H9 (cell line): ENCODE measurements around the gene ZSWIM3. TPM values are rescaled to one million over a fixed set of nuclear protein-coding genes. Genes with fewer than 3 reads are reported as not detected.

Experiments
- DNase-seq: peaks from one replicate; pipeline ENCODE4 v3.0.0-alpha.2; 2017
- H2AFZ ChIP-seq: one replicate; pipeline ENCODE4 v1.6.1; 2013; ENCODE audit warnings: mild to moderate bottlenecking, low read length, control low read depth, moderate library complexity
- H2AK5ac ChIP-seq: 2 replicates; pipeline ENCODE4 v1.6.1; 2013; ENCODE audit warnings: low read length, control low read depth, mixed read lengths; ENCODE audit not compliant: insufficient read length
- H2BK120ac ChIP-seq: one replicate; pipeline ENCODE4 v1.6.1; 2013; ENCODE audit warnings: low read depth, mild to moderate bottlenecking, low read length, control low read depth, inconsistent platforms; ENCODE audit not compliant: poor library complexity, severe bottlenecking
- H2BK12ac ChIP-seq: 2 replicates; pipeline ENCODE4 v1.6.1; 2013; ENCODE audit warnings: low read length, control low read depth, mixed read lengths, low read depth; ENCODE audit not compliant: insufficient read length
- H2BK15ac ChIP-seq: 2 replicates; pipeline ENCODE4 v1.6.1; 2013; ENCODE audit warnings: low read depth, low read length, control low read depth
- H2BK20ac ChIP-seq: one replicate; pipeline ENCODE4 v1.6.1; 2013; ENCODE audit warnings: low read depth, mild to moderate bottlenecking, low read length, control low read depth, inconsistent platforms; ENCODE audit not compliant: poor library complexity, severe bottlenecking
- H2BK5ac ChIP-seq: 2 replicates; pipeline ENCODE4 v1.6.1; 2013; ENCODE audit warnings: low read length, control low read depth, mixed read lengths; ENCODE audit not compliant: insufficient read length
- H3K14ac ChIP-seq: 2 replicates; pipeline ENCODE4 v1.6.1; 2013; ENCODE audit warnings: low read length, control low read depth; ENCODE audit not compliant: insufficient read depth
- H3K18ac ChIP-seq: 2 replicates; pipeline ENCODE4 v1.6.1; 2013; ENCODE audit warnings: low read depth, mild to moderate bottlenecking, mixed read lengths, low read length, control low read depth; ENCODE audit not compliant: insufficient read length
- H3K23ac ChIP-seq: 2 replicates; pipeline ENCODE4 v1.6.1; 2013; ENCODE audit warnings: low read length, control low read depth, mixed read lengths, low read depth; ENCODE audit not compliant: insufficient read length
- H3K23me2 ChIP-seq: 2 replicates; pipeline ENCODE4 v1.6.1; 2013; ENCODE audit warnings: low read depth, mild to moderate bottlenecking, mixed read lengths, low read length, control low read depth; ENCODE audit not compliant: insufficient read length, poor library complexity, severe bottlenecking
- H3K27ac ChIP-seq: 2 replicates; pipeline ENCODE4 v1.5.1; 2013; ENCODE audit warnings: low read length, control low read depth, mixed read lengths, low read depth; ENCODE audit not compliant: insufficient read length
- H3K27me3 ChIP-seq: 2 replicates; pipeline ENCODE4 v1.6.1; 2013; ENCODE audit warnings: low read length, control low read depth, inconsistent platforms; ENCODE audit not compliant: insufficient read depth
- H3K4ac ChIP-seq: 2 replicates; pipeline ENCODE4 v1.6.1; 2013; ENCODE audit warnings: low read depth, mild to moderate bottlenecking, control low read depth, inconsistent platforms, low read length, moderate library complexity
- H3K4me1 ChIP-seq: 2 replicates; pipeline ENCODE4 v1.6.1; 2013; ENCODE audit warnings: low read length, control low read depth, inconsistent platforms; ENCODE audit not compliant: insufficient read depth
- H3K4me2 ChIP-seq: 2 replicates; pipeline ENCODE4 v1.6.1; 2013; ENCODE audit warnings: low read length, control low read depth, mixed read lengths; ENCODE audit not compliant: insufficient read length, insufficient read depth
- H3K56ac ChIP-seq: 2 replicates; pipeline ENCODE4 v1.6.1; 2013; ENCODE audit warnings: low read depth, mild to moderate bottlenecking, mixed read lengths, low read length, control low read depth; ENCODE audit not compliant: insufficient read length
- H3K79me1 ChIP-seq: 2 replicates; pipeline ENCODE4 v1.6.1; 2013; ENCODE audit warnings: low read depth, mild to moderate bottlenecking, moderate library complexity, low read length, control low read depth, inconsistent platforms; ENCODE audit not compliant: insufficient read depth, poor library complexity, severe bottlenecking
- H3K79me2 ChIP-seq: 2 replicates; pipeline ENCODE4 v1.6.1; 2013; ENCODE audit warnings: low read length, control low read depth, inconsistent platforms; ENCODE audit not compliant: insufficient read depth
- H3K9ac ChIP-seq: 2 replicates; pipeline ENCODE4 v1.6.1; 2013; ENCODE audit warnings: low read length, control low read depth, mixed read lengths; ENCODE audit not compliant: insufficient read length; ENCODE audit errors: extremely low read depth
- H3K9me3 ChIP-seq: one replicate; pipeline ENCODE4 v1.6.1; 2013; ENCODE audit warnings: low read depth, low read length, inconsistent platforms; ENCODE audit not compliant: control insufficient read depth
- H3T11ph ChIP-seq: one replicate; pipeline ENCODE4 v1.6.1; 2013; ENCODE audit warnings: mild to moderate bottlenecking, low read length, control low read depth, inconsistent platforms
- H4K20me1 ChIP-seq: one replicate; pipeline ENCODE4 v1.6.1; 2013; ENCODE audit not compliant: control insufficient read depth, insufficient read length, insufficient read depth
- H4K5ac ChIP-seq: 2 replicates; pipeline ENCODE4 v1.6.1; 2013; ENCODE audit warnings: low read depth, mild to moderate bottlenecking, mixed read lengths, low read length, control low read depth; ENCODE audit not compliant: insufficient read length
- H4K8ac ChIP-seq: replicated peaks from 2 replicates; pipeline ENCODE4 v1.6.1; 2013; ENCODE audit warnings: low read length, control low read depth, mixed read lengths, low read depth; ENCODE audit not compliant: insufficient read length
- H4K91ac ChIP-seq: 2 replicates; pipeline ENCODE4 v1.6.1; 2013; ENCODE audit warnings: low read depth, mild to moderate bottlenecking, moderate library complexity, mixed read lengths, low read length, control low read depth; ENCODE audit not compliant: insufficient read length
- H3K27ac Mint-ChIP-seq, 3 experiments: 2 replicates in 2 of 3; 3 replicates in 1 of 3; pipeline ENCODE4 v1.8.0; 2020 to 2021; ENCODE audit warnings: mixed read lengths in 3 of 3, mild to moderate bottlenecking in 1 of 3, moderate library complexity in 1 of 3
- H3K27me3 Mint-ChIP-seq: 2 replicates; pipeline ENCODE4 v1.8.0; 2021; ENCODE audit warnings: low read depth, mild to moderate bottlenecking, moderate library complexity, mixed read lengths
- H3K36me3 Mint-ChIP-seq, 3 experiments: 2 replicates in 2 of 3; 3 replicates in 1 of 3; pipeline ENCODE4 v1.8.0; 2020 to 2021; ENCODE audit warnings: low read depth in 3 of 3, mixed read lengths in 3 of 3; ENCODE audit not compliant: insufficient read depth in 1 of 3
- H3K4me1 Mint-ChIP-seq, 2 experiments: 2 replicates each; pipeline ENCODE4 v1.8.0; 2020; ENCODE audit warnings: mixed read lengths in 2 of 2
- H3K4me3 Mint-ChIP-seq, 2 experiments: 2 replicates in 1 of 2; 3 replicates in 1 of 2; pipeline ENCODE4 v1.8.0; 2020 to 2021; ENCODE audit warnings: mild to moderate bottlenecking in 2 of 2, mixed read lengths in 2 of 2, moderate library complexity in 1 of 2
- H3K9me3 Mint-ChIP-seq, 2 experiments: 2 replicates in 1 of 2; 3 replicates in 1 of 2; pipeline ENCODE4 v1.8.0; 2020; ENCODE audit warnings: mild to moderate bottlenecking in 2 of 2, mixed read lengths in 2 of 2, moderate library complexity in 1 of 2
- WGBS: extraction: QIAGEN DNeasy Blood & Tissue Kit; methylation state at CpG from one replicate; pipeline ENCODE4 v1.1.7; 2013; ENCODE audit warnings: missing lambda C conversion rate, low lambda C conversion rate, mixed read lengths; ENCODE audit not compliant: insufficient read length; ENCODE audit errors: extremely low coverage; 5-methylcytosine and 5-hydroxymethylcytosine counted together
- total RNA-seq: library from RNA; stranded (reverse); gene quantifications from 2 replicates; pipeline ENCODE4 v1.2.1, GENCODE V29; 2021
- TF ChIP-seq, protein P1 (sequence below): fragments of 200-600 bp; sonication (generic); conservative IDR thresholded peaks from 3 replicates; pipeline ENCODE4 v1.8.0; 2021; ENCODE audit warnings: antibody characterized with exemption, mild to moderate bottlenecking

The ZSWIM3 gene
- total RNA-seq, 1 experiment from 2014 or later, result 8.0 TPM

DNA sequence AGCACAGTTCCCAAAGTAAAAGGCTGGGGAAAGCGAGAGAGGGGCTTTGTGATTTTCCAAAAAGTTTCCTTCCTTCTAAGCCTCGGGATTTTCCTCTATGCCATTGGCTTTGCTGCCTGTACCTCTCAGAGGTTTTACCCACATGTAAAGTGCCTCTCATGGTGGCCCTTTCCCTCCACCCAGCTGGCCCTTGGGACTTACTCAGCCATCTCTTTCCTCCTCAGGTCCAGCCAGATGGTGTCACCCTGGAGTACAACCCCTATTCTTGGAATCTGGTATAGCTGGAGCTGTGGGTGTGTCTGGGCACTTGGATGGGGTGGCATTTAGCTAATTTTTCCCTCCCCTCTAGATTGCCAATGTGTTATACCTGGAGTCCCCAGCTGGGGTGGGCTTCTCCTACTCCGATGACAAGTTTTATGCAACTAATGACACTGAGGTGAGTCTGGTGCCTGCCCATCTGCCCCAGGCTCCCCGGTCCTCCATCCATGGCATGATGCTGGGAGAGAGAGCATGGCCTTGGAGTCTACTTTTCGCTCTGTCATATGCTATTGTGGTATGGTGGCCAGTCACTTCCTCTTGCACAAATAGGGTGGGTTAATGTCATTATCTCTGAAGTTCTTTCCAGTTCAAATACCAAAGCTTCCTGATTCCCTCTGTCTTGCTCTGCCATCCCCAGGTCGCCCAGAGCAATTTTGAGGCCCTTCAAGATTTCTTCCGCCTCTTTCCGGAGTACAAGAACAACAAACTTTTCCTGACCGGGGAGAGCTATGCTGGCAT, 34.8 kb downstream of the ZSWIM3 start:
- H2BK20ac ChIP-seq, result no peak overlapping the region
- H3K36me3 Mint-ChIP-seq, result peaks cover 13 to 40% (median 26%) of the 10 kb centered on the region in 3 experiments
- no peaks in the 10 kb centered on the region for H3K27me3 ChIP-seq
- H2BK5ac ChIP-seq, result no peak overlapping the region
- no peak for DNase-seq
- H3K27me3 Mint-ChIP-seq, result no peaks in the 10 kb centered on the region
- no peaks in the 10 kb centered on the region for H3K9me3 Mint-ChIP-seq
- TF ChIP-seq, protein P1, sequence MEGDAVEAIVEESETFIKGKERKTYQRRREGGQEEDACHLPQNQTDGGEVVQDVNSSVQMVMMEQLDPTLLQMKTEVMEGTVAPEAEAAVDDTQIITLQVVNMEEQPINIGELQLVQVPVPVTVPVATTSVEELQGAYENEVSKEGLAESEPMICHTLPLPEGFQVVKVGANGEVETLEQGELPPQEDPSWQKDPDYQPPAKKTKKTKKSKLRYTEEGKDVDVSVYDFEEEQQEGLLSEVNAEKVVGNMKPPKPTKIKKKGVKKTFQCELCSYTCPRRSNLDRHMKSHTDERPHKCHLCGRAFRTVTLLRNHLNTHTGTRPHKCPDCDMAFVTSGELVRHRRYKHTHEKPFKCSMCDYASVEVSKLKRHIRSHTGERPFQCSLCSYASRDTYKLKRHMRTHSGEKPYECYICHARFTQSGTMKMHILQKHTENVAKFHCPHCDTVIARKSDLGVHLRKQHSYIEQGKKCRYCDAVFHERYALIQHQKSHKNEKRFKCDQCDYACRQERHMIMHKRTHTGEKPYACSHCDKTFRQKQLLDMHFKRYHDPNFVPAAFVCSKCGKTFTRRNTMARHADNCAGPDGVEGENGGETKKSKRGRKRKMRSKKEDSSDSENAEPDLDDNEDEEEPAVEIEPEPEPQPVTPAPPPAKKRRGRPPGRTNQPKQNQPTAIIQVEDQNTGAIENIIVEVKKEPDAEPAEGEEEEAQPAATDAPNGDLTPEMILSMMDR, result no peak
- no peak overlapping the region for H3K14ac ChIP-seq
- no peaks in the 10 kb centered on the region for H3K79me2 ChIP-seq
- no peak overlapping the region for H3T11ph ChIP-seq
- H3K56ac ChIP-seq, result no peak overlapping the region
- H3K9ac ChIP-seq, result peak overlapping the region; percentile 59
- H4K20me1 ChIP-seq, result no peaks in the 10 kb centered on the region
- peak overlapping the region; percentile 85 to 92 for H3K4me3 Mint-ChIP-seq
- H3K4ac ChIP-seq, result no peak overlapping the region
- no peaks in the 10 kb centered on the region for H3K79me1 ChIP-seq
- no peak overlapping the region for H2AK5ac ChIP-seq
- H3K4me2 ChIP-seq, result peak overlapping the region; percentile 26
- peaks cover 5 to 14% of the 10 kb centered on the region in 2 experiments; a peak in 3 of 4 replicates for H3K4me1 Mint-ChIP-seq
- H3K23ac ChIP-seq, result no peak overlapping the region
- H2BK15ac ChIP-seq, result no peak overlapping the region
- no peaks in the 10 kb centered on the region for H3K9me3 ChIP-seq
- peaks cover 13% of the 10 kb centered on the region for H3K23me2 ChIP-seq
- H4K8ac ChIP-seq, result no peak overlapping the region
- no peak overlapping the region for H4K5ac ChIP-seq
- no peak overlapping the region for H2BK120ac ChIP-seq
- no peak overlapping the region for H3K18ac ChIP-seq
- peak overlapping the region in 1 of 3 experiments; percentile 75; a peak in 2 of 7 replicates for H3K27ac Mint-ChIP-seq
- H3K27ac ChIP-seq, result no peak overlapping the region
- no peak overlapping the region for H2BK12ac ChIP-seq
- no peak overlapping the region for H2AFZ ChIP-seq
- no CpG with 5 or more reads among the region's 9 CpGs for WGBS
- H3K4me1 ChIP-seq, result no peaks in the 10 kb centered on the region
- H4K91ac ChIP-seq, result no peak overlapping the region
